Measurements from ENCODE around the gene GRAMD2A.
A peak's percentile ranks its signal among the peaks of the same experiment; 100 is the strongest.

GRAMD2A gene

DNA sequence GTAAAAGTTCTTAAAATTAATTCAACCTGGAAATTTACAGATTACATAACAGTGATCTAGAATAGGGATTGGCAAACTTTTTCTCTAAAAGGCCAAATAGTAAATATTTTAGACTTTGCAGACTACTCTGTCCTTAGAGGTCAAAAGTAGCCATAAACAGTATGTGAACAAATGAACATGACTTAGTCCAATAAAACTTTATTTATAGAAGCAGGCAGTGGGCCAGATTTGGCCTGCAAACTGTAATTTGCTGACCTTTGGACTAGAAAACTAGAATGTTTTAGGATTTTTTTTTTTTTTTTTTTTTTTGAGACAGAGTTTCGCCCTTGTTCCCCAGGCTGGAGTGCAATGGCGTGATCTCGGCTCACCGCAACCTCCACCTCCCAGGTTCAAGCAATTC is 67.3 kb downstream of the GRAMD2A start:
- no peak for DNase-seq

DNA sequence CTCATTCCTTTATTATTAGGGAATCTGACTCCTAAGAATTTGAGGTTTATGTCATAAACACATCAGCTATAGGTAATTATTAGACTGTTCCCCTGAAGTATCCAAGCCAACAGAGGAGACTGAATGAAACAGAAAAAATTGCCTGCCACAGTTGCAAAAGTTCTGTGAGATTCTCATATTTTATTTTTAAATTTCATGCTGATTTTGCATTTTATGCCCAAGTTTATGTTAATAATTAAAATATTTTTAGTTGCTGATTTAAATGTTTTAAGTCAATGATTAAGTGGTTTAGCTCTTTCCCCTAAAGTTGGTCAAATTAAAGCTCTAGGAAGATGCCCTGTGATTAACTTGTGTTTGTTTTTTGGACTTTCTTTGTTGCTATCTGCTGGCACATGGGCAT is 69.2 kb downstream of the GRAMD2A start:
- no peak for DNase-seq

DNA sequence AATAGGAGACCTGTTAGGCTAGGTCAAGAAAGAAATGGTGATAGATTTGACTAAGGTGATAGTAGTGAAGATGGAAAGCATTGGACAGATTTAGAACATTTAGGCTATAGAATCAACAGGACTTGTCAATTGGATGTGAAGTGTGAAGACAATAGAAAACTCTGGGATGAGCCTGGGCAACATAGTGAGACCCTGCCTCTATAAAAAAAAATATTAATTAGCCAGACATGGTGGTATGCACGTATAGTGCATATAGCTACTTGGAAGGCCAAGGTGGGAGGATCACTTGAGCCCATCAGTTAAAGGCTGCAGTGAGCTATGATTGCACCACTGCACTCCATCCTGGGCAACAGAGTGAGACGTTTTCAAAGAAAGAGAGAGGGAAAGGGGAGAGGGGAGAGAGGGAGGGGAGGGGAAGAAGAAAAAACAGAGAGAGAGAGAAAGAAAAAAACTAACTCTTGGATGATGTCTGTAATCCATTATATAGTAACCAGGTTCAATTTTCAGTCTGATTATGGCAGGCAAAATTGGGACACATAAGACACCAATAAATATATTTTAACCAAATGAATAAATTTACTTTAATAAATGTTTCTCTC is 69.8 kb downstream of the GRAMD2A start:
- no peak for DNase-seq

DNA sequence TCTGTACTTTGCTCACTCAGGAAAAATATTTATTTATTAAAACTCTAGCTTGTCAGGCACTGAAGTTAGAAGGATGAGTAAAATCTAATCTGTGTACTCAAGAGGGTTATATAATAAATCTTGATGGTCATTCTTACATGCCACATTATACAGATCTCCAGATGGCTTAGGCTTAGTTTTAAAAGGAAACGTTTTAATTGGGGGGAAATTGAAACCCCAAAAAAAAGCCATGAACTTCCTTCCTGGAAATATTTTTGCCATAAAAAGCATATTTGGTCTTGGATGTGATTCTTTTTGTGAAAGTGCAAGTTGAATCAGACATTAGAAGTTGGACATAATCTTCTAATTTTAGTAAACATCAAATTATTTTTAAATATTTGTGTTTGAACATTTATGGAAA is 73.4 kb downstream of the GRAMD2A start:
- no peak for DNase-seq

DNA sequence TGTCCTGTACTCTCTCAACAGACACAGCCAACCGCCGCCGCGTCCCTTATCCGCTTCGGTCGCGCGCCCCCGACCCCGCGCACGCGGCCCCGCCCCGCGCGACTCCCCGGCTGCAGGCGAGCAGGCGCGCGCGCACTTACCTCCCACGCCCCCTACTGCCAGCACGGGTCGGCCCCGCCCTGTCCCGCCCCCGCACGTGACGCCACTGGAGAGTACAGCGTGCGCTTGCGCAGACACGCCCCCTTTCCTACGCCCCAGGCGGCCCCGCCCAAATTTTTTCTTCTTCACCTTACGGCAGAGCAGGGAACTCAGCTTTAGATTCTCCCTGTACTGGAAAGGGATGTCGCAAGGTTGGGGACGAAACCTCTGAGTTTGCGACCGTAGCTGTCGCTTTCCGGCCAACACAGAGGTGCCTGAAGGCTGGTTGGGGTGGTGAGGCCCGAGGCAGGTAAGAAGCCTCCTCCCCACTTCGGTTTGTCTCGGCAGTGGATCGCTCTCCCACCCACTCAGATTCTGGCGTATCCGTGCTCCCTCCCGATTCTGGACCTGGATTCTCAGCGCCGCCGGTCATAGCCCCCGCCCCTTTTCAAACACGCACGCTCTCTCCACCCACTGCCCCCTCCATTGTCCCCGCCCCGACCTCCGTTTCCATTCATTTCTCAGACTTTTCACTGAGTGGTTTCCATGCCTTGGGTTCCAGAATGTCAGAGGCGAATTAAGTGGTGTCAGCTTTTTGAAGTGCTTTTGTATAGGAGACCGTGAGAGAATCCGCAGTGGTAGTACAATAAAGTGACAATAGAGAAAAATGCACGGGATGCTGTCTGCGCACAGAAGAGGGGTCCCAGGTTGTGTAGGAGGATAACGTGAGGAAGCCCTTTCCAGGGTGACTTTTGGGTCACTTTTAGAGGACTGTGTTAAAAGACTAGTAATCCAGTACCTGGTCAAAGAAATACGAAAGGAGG is 79.3 kb downstream of the GRAMD2A start, which contains the start of the genes MYO9A and SENP8:
Gene MYO9A (minus strand): TSS at position 134 of the 962 bp plus-strand sequence. CDS start 71,587 bp downstream, outside the sequence.
Gene SENP8 (plus strand): TSS at position 387 of the 962 bp plus-strand sequence. CDS start 21,221 bp downstream, outside the sequence.
- DNase-seq, result peak; percentile 94

DNA sequence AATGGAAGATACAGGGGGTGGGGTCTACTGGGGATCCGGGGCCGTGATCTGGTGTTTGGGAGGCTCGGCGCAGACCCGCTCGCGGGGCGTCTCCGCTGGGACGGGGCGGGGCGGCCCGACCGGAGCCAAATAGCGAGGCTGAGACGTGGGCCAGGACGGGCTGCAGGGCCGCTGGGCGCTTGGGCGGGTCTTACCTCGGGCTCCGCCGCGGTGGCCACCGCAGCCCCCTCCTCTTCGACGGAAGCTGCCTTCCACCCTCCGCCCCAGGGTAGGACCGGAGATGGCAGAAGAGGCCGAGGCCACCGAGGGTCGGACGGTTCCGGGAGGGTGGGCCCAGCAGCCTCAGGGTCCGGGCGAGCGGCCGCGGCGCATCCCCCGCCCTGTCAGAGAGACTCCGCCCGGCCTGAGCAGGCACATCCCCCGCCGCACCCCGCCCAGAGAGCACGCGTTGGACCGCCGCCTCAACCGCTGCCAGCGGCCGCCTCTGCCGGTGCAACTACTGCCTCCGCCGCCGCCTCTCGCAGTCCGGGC is 80.0 kb downstream of the GRAMD2A start:
- DNase-seq, result no peak

DNA sequence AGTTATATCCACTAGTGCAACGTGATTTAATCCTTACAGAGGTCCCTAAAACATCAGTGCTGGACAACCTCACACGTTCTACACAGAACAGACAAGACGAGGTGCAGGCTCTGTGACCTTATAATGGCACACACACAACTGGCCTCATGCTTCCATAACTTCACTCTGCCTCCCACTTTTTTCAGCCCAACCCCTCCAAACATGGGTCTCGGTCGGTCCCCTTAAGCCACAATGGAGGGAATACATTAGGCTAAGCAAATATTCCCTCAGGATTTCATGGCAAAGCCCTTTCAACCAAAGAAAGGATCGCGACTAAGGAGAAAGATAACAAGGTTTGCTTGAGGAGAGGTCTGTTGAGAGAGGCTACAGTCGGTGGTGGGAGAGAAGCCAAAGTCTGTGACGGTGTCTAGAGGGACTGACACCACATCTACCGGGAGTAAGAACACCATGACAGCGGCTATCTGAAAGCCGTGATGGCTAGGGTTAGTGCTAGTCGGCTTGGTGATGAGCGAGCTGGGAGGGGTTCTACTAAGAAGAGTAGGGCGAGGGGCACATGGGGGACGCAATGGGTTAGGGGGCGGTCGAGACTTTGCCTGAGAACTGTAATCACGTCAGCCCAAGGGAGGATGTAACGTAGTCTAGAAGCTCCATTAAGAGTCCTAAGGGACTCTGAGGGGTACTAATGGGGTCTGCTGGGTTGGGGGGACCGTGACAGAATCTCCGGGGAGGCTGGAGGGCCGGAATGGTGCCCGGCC is 80.7 kb downstream of the GRAMD2A start:
- no peak for DNase-seq

DNA sequence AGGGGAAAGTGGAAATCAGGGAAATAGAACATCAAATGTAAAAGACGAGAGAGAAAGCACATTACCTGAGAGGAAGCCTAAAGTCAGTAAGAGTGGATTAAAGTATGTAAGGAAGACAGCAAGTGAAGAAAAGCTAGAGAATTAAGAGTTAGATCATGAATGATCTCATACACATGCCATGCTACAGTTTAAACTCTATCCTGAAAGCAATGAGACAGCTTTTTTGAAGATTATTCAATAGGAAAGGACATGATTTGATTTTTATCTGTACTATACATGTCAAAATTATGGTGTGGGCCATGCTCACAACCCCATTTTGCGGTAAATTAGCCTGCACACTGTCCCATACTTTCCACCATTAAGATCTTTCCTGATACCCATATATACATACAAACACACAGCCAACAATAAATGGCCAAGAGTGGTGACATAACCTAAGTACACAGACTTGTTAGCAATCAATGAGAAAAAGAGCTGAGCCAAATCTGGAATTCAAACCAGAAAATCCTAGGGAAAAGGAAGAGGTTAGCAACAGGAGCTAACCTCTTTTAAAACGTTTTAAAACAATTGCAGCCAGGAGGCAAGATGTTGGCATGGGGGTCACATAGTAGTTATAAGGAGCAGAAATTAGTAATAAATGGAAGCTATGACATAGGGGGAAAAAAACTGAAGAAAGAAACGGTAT is 84.1 kb downstream of the GRAMD2A start:
- no peak for DNase-seq

DNA sequence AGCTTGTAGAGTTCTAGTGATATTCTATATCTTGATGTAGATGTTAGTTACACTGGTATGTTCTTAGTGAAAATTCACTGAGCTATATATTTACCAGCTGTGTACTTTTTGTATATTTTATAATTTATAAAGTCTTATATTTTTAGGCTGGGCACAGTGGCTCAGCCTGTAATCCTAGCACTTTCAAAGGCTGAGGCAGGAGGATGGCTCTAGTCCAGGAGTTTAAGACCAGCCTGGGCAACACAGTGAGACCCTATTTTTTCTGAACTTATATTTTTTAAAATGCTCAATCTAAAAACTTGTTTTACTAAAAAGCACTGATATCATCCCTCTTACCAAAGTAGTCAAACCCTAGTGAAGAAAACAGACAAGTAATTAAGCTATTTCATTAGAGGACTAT is 84.8 kb downstream of the GRAMD2A start:
- no peak for DNase-seq

DNA sequence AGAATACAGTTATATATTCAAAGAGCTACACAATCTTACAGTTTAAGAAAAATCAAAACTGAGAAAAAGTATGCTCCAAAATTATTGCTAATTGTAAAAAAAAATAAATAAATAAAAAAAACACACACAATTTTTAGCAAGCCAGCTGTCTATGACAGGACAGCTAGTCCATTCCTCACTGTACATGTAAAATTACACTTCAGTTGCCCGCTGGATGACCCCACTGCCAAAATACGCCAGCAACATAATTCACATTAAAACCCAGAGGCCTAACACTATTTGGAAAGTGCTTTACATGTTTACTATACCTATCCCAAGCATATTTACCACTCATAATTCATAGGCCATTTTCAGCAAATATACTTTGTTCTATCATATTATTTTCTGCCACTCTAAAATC is 85.5 kb downstream of the GRAMD2A start:
- DNase-seq, result no peak

DNA sequence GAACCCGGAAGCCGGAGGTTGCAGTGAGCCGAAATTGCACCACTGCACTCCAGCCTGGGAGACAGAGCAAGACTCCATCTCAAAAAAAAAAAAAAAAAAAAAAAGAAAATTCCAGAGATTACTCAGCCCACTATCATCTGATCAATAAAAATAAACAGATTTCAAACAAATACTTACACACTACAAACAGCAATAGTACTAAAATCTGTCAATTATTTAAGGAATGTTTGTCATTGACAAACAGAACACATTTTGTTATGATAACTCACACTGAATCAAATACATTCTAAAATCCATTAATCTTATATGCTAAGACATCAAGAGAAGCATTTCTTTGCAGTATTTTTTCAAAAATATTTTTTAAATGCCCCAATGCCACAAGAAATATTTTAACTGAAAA is 87.2 kb downstream of the GRAMD2A start:
- DNase-seq, result no peak

Measured in NCI-H2227 treated with DMSO at 0.1 percent for 48 hours (cell line).